Nucleus accumbens (tissue), 56 donors: ENCODE measurements around the gene COL23A1.

Experiments
- DNase-seq, 56 donors: peaks; one replicate each; lab custom pipeline; 2025; lab: John Stamatoyannopoulos, UW

COL23A1 gene

GRCh38 chr5:178352035-178352349, 238.2 kb downstream of the COL23A1 start:
- DNase-seq = no peak

- no peak for DNase-seq
Measured at GRCh38 chr5:178351221-178352034, 238.8 kb downstream of the COL23A1 start.

GRCh38 chr5:178350361-178351220, 239.6 kb downstream of the COL23A1 start:
- no peak for DNase-seq

DNA sequence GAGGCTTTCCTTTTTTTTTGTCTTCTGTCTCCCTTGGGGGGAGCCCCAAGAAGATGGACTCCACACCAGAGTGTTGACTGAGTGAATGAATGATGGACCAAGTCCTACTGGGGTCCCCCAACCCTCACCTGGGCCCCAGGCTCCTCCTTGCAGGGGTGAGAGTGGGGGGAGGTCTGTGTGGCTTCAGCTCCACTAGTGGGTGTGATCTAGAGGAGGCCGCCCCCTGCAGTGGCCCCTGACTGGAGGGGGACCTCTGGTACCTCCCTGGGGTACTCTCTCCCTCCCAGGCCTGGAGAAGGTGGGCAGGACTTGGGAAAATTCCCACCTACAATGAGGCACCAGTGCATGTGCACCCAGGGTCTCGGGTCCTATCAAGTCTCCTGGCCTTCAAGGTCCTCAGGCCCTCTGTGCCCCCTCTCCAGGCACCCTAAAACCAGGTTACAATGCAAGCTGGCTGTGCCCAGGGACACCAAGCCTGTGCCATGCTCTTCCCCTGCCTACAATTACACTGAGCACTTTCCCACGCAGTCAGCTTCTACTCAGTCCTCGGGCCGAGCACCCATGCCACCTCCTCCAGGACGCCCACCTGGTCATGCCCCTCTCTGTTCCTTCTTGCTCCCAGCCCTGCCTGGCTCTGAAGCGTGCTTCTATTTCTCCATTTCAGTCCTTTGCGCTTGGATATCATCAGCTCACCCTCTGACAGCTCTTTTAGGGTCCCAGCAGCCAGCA, 240.4 kb downstream of the COL23A1 start:
- no peak for DNase-seq

GRCh38 chr5:178349075-178349511, 241.1 kb downstream of the COL23A1 start:
- DNase-seq = no peak

GRCh38 chr5:178348356-178349074, 241.7 kb downstream of the COL23A1 start:
- DNase-seq = no peak

DNA sequence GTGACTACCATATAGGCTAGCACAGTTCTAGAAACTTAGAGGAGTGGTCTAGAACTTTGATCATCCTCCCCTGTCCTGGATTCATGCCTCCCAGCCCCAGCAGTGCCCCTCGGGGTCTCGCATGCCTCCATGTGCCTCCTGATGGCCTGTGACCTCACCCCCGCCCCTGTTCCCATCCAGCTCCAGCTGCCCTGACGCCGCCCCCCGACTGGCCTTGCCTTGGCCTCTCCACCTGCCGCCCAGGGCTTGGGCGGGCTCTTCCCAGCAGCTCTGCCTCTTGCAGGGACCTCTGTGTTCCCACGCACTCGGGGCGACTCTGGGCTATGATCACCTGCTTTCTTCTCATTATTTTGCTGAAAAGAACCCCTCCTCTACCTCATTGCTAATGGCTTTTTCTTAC, 242.2 kb downstream of the COL23A1 start:
- DNase-seq = no peak

GRCh38 chr5:178346607-178347334, 243.4 kb downstream of the COL23A1 start:
- DNase-seq = peak in 38 of 56 donors; percentile 5 to 75 (median 40)

GRCh38 chr5:178343306-178343705, 246.9 kb downstream of the COL23A1 start:
- DNase-seq = no peak

GRCh38 chr5:178341851-178342140, 248.4 kb downstream of the COL23A1 start:
- DNase-seq = no peak

DNA sequence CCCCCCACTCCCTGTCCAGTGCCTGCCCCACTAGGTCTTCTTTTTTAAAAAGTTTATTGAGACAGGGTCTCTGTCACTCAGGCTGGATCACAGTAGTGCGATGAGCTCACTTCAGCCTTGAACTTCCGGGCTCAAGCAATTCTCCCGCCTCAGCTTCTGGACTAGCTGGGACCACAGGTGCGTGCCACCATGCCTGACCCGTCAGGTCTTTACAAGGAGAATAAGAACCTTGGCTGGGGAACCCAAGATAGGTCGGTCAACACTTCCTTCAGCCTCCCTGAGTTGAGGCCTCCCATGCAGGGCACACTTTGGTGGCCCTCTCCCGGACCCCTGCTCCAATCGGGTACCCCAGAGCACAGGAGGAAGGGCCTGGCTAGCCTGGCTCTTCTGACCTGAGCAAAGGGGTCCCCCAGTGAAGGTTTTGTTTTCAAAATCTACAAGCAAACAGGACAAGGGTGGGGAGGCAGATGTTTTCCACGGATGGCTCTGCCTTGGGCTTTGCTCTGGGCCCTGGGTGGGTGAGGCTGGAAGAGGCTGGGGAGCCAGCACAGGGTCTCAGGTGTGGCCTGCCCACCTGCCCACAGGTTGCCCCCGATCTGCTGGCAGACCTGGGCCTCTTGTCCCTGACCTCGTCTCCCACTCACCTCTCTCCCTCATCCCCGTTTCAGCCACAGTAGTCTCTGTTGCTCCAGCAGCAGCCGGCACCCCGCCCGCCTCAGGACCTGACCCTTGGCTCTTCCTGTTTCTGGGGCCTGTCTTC, 248.9 kb downstream of the COL23A1 start:
- no peak for DNase-seq

DNA sequence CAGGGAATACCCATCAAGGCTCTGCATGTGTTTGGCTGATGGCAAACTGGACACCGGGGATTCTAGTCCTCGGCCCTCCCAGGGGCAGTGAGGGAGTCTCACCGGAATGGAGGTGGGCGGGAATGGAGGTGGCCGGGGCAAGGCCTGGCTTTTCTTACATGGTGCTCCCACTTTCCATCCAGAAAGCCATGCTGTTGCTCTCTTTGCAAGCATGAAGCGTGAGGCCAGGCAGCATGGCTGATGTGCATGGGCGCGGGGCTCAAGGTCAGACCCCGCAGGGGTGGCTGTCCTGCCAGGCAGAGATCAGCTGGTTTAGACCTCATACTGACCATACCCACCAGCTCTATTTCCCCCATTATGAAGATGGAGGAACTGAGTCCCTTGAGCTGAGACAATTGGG, 249.6 kb downstream of the COL23A1 start:
- no peak for DNase-seq

DNA sequence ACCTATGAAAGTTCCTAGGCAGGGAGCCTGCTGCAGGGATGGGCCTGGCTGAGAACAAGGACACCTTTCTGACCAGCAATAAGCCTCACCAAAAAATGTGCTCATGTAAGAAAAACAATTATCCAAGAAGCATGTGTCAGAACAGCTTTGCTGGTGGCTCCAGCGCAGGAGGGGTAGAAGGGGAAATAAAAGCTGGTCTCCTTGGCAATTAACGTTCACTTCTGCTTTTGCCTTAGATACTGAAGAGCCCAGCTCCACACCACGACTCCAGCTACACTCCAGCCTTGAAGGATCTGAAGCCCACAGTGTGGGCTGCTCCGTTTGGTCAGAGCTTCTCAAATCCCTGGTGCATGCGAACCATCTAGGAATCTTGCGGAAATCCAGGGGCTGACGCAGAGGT, 250.0 kb downstream of the COL23A1 start:
- DNase-seq = no peak

GRCh38 chr5:178339272-178339671, 250.9 kb downstream of the COL23A1 start:
- no peak for DNase-seq

GRCh38 chr5:178338750-178339144, 251.4 kb downstream of the COL23A1 start:
- no peak for DNase-seq

DNA sequence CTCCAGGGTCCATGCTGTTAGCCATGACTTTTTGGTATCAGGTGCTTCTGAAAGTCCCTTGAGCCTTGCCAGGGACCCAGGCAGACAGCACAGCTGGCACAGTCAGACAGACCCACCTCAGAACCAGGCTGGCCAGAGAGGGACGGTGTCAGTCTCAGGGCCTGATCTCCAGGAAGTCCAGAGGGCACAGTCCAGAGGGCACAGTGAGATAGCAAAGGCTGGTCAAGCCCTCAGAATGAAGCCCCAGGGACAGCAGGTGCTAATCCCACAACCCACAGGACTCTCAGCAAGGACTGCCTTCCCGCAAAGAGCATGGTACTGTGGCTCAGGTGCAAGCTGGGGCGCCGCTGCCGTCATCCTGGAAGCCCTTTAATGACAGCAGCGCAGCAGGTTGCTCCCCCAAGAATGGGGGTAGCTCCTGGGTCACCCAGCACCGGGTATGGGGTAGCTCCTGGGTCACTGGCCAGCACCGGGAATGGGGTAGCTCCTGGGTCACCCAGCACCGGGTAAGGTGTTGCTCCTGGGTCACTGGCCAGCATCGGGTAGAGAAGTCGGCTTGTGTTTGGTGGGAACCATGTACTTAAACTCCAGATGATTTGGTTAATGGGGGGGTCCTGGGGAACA, 252.0 kb downstream of the COL23A1 start:
- no peak for DNase-seq

- DNase-seq = no peak
Measured at GRCh38 chr5:178337334-178337741, 252.9 kb downstream of the COL23A1 start.

- DNase-seq = no peak
Measured at GRCh38 chr5:178336889-178337288, 253.3 kb downstream of the COL23A1 start.
